GM13977 (cell line): ENCODE measurements around the gene CPEB3.

ENCODE experiments used
- DNase-seq: peaks from one replicate; pipeline ENCODE4 v3.0.0; 2012; ENCODE audit warnings: low spot score
- in situ Hi-C: fragments of 300-500 bp; cut with MboI; formaldehyde crosslinking; loops from one replicate; pipeline ENCODE4 v1.12.0; 2022; ENCODE audit warnings: low sequenced_read_pairs, low pct_unique_long_range_greater_than_20kb, mixed read lengths, inconsistent platforms; ENCODE audit not compliant: unreplicated experiment
- TF ChIP-seq, protein P1 (sequence below): IDR thresholded peaks from 2 replicates; pipeline ENCODE4 v1.5.1; 2012; ENCODE audit warnings: mild to moderate bottlenecking, control low read depth; ENCODE audit not compliant: insufficient read depth; ENCODE audit errors: extremely low read depth, missing control alignments

CPEB3 gene

DNA sequence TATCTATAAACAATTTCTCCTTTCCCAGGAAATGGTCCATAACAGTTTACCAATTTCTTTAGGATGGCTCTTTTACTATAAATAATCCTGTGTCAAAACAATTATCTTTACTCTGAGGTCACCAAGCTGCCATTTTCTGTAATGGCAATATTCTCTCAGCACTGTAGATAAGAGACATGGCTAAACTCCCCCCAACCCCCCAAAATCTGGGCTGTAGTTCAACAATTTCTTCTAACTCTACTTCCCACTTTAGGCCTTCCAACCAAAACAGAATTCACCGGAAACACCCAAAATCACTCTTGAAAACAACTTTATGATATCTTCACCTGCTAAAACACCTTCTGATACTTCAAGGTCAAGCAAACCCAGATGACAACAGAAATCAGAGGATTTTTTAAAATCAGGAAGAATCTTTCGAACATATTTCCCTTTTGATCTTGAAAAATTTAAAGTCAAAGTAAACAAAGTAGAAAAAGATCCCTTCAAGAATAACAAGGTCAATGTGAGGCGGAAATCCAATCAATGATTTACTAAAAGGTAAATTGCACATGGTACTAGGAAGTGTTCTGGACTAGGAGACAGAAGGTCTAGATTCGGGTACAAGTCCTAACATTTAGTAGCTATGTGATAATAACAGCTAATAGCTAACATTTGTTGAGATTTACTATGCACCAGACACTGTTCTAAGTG is 176.8 kb downstream of the CPEB3 start:
- in situ Hi-C loops: no loop called here
- TF ChIP-seq, protein P1, sequence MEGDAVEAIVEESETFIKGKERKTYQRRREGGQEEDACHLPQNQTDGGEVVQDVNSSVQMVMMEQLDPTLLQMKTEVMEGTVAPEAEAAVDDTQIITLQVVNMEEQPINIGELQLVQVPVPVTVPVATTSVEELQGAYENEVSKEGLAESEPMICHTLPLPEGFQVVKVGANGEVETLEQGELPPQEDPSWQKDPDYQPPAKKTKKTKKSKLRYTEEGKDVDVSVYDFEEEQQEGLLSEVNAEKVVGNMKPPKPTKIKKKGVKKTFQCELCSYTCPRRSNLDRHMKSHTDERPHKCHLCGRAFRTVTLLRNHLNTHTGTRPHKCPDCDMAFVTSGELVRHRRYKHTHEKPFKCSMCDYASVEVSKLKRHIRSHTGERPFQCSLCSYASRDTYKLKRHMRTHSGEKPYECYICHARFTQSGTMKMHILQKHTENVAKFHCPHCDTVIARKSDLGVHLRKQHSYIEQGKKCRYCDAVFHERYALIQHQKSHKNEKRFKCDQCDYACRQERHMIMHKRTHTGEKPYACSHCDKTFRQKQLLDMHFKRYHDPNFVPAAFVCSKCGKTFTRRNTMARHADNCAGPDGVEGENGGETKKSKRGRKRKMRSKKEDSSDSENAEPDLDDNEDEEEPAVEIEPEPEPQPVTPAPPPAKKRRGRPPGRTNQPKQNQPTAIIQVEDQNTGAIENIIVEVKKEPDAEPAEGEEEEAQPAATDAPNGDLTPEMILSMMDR: no peak
- DNase-seq: no peak

DNA sequence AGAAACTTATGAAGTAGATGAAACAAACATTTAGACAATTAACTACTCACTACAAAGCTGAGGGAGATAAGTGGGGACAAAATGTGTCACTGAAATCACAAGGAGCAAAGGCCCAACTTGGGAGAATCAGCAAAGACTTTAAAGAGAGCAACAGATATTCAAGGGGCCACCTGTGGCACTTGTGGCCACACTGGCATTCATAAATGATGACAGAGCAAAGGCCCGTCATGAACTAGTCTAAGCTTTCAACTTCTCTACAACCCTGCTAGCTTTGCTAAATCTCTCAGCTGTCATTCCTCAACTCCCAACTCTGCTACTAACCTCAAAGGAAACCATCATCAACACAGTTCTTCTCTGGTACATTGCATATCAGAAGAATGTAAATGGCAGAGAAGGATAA is 178.4 kb downstream of the CPEB3 start:
- TF ChIP-seq, protein P1: no peak
- DNase-seq: no peak
- in situ Hi-C loops: no loop called here

DNA sequence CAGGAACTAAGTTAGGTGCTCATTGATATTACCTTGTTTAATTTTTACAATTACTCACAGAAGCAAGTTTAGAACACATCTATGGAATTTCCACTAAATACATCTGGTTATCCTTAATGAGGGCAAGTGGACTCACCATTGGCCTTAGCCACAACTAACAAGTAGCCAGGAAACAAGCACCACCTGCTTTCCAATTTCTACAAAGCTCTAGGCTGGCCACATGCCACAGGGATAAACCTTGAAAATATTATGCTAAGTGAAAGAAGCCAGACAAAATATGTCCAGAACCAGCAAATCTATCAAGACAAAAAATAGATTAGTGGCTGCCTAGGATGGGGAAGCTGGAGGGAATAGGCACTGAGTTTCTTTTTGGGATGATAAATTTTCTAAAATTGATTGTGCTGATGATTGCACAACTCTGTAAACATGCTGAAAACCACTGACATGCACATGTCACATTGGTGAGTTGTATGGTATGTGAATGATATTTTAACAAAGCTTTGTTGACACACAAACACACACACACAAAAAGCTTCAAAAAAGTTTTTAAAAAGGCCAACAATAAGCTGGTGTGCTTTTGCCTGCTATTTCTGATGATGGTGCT is 179.4 kb downstream of the CPEB3 start:
- no peak for DNase-seq
- in situ Hi-C loops: no loop called here

DNA sequence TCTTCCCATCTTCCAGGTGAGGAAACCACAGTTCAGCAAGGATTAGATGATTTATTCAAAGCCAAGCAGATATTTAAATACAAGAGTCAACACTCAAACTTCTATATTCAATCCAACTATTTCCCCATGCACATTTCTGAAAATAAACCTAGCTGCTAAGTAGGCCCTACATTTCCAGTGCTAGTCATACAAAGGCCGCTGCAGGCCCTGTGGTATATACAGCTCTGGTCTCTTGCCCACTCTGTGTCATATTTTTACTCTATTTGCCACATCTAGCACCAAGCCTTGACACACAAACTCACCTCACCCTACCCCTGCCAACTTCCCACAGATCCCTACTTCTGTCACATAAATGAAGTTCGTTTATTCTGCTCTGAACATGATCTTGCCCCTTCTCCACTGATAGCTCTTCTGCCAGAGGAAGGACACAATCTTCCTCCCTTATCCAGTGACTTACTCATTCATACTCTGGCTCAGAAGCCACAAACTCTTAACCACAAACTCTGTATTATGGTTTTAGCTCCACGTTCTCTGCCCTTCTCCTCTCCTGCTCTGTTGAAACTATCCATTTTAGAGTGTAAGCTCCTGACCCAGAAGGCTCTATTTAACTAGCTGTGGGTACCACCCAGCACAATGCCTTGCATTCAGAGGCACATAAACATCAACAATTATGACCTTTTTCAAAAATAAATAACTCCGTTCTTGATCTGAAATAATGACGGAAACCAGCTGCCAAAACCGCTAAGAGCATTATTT is 180.7 kb downstream of the CPEB3 start:
- TF ChIP-seq, protein P1: no peak
- no peak for DNase-seq
- in situ Hi-C loops: no loop called here

More for the DNA sequence above, 179.4 kb downstream of the CPEB3 start:
- TF ChIP-seq, protein P1: no peak

DNA sequence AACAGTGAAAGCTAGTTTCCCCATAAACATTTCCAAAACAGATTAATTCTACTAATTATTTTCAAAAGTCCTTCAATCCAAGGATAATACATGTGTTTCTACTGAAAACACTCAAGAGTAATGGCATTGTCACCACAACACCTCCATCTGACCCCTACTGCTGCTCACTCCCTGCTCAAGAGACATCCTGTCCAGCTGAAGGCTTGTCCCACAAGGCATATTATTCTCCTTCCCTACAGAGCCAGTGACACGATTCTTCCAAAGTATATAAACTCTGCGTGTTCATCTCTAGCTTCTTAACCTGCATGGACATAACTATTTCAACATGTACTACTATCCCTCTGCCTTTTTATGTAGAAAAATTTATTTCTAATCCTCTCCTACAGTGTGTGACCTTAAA is 182.1 kb downstream of the CPEB3 start:
- in situ Hi-C loops: no loop called here
- TF ChIP-seq, protein P1: no peak
- DNase-seq: no peak

DNA sequence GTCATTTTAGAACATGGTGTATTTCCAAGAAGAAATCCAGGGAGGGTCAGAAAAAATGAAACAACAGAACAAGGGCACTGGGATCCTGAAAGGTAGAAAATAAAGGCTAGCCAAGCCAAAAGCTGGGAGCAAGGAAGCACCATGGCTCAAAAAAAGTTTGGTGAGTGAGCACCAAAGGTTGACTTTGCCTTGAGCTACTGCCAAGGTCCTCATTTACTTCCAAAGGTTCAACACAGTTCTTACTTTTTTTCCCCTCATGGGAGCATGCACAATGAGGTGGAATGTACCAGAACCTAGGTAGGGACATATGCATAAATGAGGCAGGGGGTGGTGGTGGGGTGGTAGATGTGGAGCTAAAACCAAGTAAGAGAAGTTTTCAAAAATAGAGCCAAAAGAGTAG is 182.8 kb downstream of the CPEB3 start:
- in situ Hi-C loops: no loop called here
- no peak for DNase-seq
- TF ChIP-seq, protein P1: no peak
